ENCODE measurements around the gene TOX2. TPM values are rescaled to one million over a fixed set of nuclear protein-coding genes. Genes with fewer than 3 reads are reported as not detected.

The TOX2 gene
- total RNA-seq, 1 donor from 2014 or later = 4.8 TPM

DNA sequence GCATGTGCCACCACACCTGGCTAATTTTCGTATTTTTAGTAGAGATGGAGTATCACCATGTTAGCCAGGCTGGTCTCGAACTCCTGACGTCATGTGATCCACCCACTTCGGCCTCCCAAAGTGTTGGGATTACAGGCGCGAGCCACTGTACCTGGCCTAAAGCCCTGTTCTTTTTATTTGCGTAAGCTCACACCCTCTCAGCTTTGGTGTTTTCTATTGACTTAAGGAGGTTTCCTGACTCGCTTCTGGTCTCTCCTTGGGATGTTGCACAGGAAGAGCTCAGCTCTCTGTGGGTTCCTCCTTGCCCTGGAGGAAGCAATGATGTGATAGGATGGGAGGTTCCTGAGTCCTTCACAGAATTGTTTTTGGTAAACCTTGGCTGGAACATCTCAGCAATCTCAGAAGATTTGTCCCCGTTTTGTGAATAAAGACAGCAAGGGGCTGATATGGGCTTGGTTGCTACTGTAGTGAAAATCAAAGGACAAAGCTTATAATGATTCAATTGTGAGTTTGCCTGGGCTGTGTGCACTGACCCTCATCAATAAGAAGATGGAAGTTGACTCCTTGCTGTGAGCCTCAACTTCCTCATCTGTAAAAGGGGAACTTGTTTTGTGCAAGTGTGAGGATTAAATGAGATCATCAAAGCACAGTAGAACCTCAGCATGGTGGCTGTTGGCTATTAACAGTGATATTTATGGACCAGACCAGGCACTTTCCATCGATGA, 27.0 kb downstream of the TOX2 start:
- peak; percentile 61 for ATAC-seq (ENCODE audit: low read depth)
- intact Hi-C loops (cut with micrococcal nuclease) = loop anchor here (1.0 to 2.0 kb wide), 3 partner anchors 14 to 128 kb away; no protein-coding TSS in a partner anchor
- Mint-ChIP-seq H3K9me3 (peaks cover 2% of the 10 kb centered on the region), H3K36me3 (ENCODE audit: low read depth) (no peaks in the 10 kb centered on the region), H3K27me3 (no peaks in the 10 kb centered on the region), H3K4me1 (peaks cover 23% of the 10 kb centered on the region), H3K4me3 (peak overlapping the region; percentile 21), H3K27ac (peak overlapping the region; percentile 64)
- ChIA-PET CTCF (interaction anchor here (1.8 kb wide), 1 partner anchor 192 kb away, joined by 8 read pairs; no protein-coding TSS in a partner anchor), POLR2A (interaction anchor here (1.0 to 1.8 kb wide), 3 partner anchors 13 to 190 kb away, joined by 3 to 9 read pairs (median 5); no protein-coding TSS in a partner anchor)
- no peak for DNase-seq
- no peak for TF ChIP-seq CTCF (IDR thresholded peaks at IDR 0.05)

DNA sequence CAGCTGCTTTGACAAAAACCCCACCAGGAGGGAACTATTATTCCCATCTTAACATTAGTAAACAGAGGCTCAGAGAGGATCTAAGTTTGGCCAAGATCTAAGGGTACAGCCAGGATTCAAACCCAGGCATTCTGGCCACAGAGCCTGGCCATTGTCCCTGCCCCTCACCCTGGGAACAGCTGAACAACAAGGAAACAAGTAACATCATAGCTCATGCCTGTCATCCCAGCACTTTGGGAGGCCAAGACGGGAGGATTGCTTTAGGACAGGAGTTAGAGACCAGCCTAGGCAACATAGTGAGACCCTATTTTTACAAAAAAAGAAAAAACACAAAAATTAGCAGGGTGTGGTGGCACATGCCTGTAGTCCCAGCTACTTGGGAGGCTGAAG, 27.5 kb downstream of the TOX2 start:
- DNase-seq (no peak), ATAC-seq (ENCODE audit: low read depth) (no peak)
- no peak for TF ChIP-seq CTCF (IDR thresholded peaks at IDR 0.05)
- intact Hi-C loops (cut with micrococcal nuclease) = loop anchor here (1.0 to 2.0 kb wide), 3 partner anchors 13 to 127 kb away; no protein-coding TSS in a partner anchor
- peak overlapping the region; percentile 64 for H3K27ac Mint-ChIP-seq
- peaks cover 2% of the 10 kb centered on the region for H3K9me3 Mint-ChIP-seq
- no peaks in the 10 kb centered on the region for H3K36me3 Mint-ChIP-seq (ENCODE audit: low read depth)
- POLR2A ChIA-PET = interaction anchor here (0.9 to 1.8 kb wide), 5 partner anchors 12 to 484 kb away, joined by 3 to 9 read pairs (median 4); no protein-coding TSS in a partner anchor
- peak overlapping the region; percentile 21 for H3K4me3 Mint-ChIP-seq
- peaks cover 23% of the 10 kb centered on the region for H3K4me1 Mint-ChIP-seq
- H3K27me3 Mint-ChIP-seq = no peaks in the 10 kb centered on the region
- CTCF ChIA-PET = interaction anchor here (1.8 kb wide), 1 partner anchor 192 kb away, joined by 8 read pairs; no protein-coding TSS in a partner anchor

DNA sequence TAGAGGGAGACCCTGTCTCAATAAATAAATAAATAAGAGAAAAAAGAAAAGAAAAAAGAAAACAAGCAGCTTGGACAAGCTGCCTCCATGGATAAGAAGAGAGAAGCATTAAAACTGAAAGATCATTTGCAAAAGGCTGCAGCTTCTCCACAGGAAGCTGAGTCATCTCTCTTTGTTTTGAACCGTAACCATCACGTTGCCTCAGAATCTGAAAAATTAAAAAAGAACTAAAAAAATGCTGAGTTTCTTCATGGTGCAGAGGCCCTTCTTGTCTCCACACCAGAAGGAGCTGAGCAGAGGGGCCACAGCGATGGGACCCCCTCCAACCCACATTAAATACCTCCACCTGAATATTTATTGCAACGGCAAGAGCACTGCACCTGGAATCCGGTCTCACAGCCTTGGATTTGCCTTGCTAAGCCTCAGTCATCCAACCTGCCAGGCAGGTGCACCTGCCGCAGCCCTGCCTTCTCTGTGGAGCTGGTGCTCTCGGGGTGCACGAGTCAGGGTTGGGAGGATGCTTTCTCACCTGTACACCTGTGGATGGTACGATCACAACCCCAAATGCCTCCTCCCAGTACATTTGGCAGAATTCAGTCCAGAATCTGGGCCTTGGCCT, 28.1 kb downstream of the TOX2 start:
- Mint-ChIP-seq H3K36me3 (ENCODE audit: low read depth) (no peaks in the 10 kb centered on the region), H3K4me1 (peaks cover 23% of the 10 kb centered on the region), H3K27ac (peak overlapping the region; percentile 84), H3K4me3 (peak overlapping the region; percentile 33), H3K9me3 (peaks cover 2% of the 10 kb centered on the region), H3K27me3 (no peaks in the 10 kb centered on the region)
- ATAC-seq (ENCODE audit: low read depth) = peak; percentile 63
- ChIA-PET POLR2A (interaction anchor here (0.5 to 1.8 kb wide), 8 partner anchors 9 to 484 kb away, joined by 3 to 10 read pairs (median 4); no protein-coding TSS in a partner anchor), CTCF (interaction anchor here (1.8 kb wide), 1 partner anchor 193 kb away, joined by 8 read pairs; no protein-coding TSS in a partner anchor)
- no peak for TF ChIP-seq CTCF (IDR thresholded peaks at IDR 0.05)
- intact Hi-C loops (cut with micrococcal nuclease) = loop anchor here (1.0 to 2.0 kb wide), 3 partner anchors 13 to 127 kb away; no protein-coding TSS in a partner anchor
- no peak for DNase-seq

- no peaks in the 10 kb centered on the region for H3K36me3 Mint-ChIP-seq (ENCODE audit: low read depth)
- peaks cover 23% of the 10 kb centered on the region for H3K4me1 Mint-ChIP-seq
- ChIA-PET POLR2A (no interaction called here), CTCF (no interaction called here)
- no peak for ATAC-seq (ENCODE audit: low read depth)
- no peak overlapping the region for H3K27ac Mint-ChIP-seq
- H3K27me3 Mint-ChIP-seq = no peaks in the 10 kb centered on the region
- peaks cover 2% of the 10 kb centered on the region for H3K9me3 Mint-ChIP-seq
- DNase-seq = no peak
- intact Hi-C loops (cut with micrococcal nuclease) = loop anchor here (2.0 kb wide), 1 partner anchor 19 kb away; no protein-coding TSS in a partner anchor
- TF ChIP-seq CTCF (IDR thresholded peaks at IDR 0.05) = no peak
- no peak overlapping the region for H3K4me3 Mint-ChIP-seq
Measured at GRCh38 chr20:43943725-43944124, 29.1 kb downstream of the TOX2 start.
